Measurements from ENCODE around the gene OSGEP. TPM values are rescaled to one million over a fixed set of nuclear protein-coding genes. Genes with fewer than 3 reads are reported as not detected.
"Not testable (repeated sequence)": the region's sequence is repeated elsewhere in the genome, so short reads cannot be mapped to it uniquely, and the experiment has no call there.

Gene OSGEP
- polyA plus RNA-seq, 3 donors = 53.7 to 88.7 (median 54.9) TPM

DNA sequence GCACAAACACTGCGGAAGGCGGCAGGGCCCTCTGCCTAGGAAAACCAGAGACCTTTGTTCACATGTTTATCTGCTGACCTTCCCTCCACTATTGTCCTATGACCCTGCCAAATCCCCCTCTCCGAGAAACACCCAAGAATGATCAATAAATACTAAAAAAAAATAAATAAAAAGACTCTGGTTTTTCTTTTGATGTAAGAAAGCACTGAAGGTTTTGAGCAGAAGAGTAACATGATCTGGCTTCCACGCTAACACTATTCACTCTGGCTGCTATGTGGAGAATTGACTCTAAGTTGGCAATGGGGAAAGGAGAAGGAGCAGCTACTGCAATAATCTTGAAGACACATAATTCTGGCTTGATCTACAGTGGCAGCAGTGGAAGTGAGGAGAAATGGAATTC is 11.0 kb downstream of the OSGEP start:
- not testable (repeated sequence) for DNase-seq (ENCODE audit: extremely low read depth in 1 of 11, low read depth in 9 of 11, low spot score in 4 of 11)

DNA sequence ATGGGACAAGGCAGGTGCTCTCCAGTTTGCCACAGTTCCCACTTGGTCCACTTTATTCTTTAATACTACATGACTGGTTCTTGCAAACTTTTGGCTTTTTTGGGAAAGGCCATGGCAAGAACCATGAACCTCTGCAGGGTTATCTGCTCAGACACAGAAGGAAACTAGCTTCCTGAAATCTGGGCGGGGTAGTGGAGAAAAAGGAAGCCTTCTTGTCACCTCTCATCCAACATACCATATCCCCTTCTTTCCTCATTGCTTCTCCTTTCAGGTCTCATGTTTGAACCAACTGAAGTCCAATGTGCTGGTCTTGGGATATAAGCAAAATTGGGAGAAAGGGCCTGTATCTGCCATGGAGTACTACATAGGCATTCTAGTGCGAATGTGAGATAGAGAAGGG is 13.2 kb downstream of the OSGEP start:
- no peak for DNase-seq (ENCODE audit: extremely low read depth in 1 of 11, low read depth in 9 of 11, low spot score in 4 of 11)

DNA sequence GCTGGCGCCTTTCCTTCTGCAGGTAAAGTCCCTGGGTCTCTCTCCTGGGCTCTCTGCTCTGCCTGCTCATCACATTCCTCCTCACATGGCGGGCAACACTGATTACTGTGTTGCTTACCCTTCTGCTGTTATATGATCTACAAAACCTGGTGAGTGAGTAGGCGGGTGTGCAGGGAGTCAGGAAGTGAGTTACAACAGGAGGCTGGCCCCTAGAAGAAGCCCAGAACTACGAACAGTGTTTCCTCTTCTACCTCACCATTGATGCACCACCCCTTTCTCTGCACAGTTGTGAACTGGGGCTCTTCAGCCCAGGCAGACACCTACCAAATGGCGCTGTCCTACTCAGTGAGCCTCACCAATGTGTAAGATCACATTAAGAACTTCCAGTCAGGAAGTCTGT is 13.7 kb downstream of the OSGEP start:
- DNase-seq (ENCODE audit: extremely low read depth in 1 of 11, low read depth in 9 of 11, low spot score in 4 of 11) = no peak

DNA sequence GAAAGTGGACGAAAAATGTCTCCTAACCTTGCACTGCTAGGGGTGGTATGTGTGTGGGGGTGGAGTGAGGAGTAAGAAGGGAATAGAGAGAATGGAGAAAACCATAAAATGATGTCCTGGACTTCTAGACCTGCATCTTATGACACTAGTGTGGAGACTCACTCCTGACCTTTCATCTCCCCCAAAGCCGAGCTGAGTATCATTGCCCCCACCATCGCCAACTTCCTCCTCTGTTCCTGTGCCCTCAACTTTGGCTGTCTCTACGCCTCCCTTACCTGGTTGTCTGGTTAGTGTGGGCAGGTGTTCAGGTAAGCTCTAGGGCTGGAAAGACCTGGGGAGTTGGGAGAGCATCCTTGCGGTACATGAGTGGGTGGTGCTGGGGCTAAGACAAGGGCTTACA is 14.1 kb downstream of the OSGEP start:
- no peak for DNase-seq (ENCODE audit: extremely low read depth in 1 of 11, low read depth in 9 of 11, low spot score in 4 of 11)

DNA sequence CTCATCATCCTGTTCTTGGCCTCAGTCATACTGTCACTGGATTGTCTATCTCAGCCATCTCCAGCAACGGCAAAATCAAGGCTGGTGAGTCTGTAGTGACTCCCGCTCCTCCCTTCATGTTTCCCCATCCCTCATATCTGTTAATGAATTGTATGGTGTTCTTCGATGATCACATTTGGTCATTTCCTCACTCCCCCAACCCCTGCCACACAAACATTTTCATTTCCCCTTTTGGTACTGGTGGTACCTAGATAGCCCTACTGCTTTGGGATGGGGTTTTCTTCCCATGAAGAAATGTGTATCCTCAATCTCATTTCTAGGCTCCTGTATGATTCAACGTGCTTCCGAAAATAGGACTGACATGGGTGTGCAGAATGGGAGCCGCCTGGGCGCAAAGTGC is 15.9 kb downstream of the OSGEP start:
- DNase-seq (ENCODE audit: extremely low read depth in 1 of 11, low read depth in 9 of 11, low spot score in 4 of 11) = no peak

DNA sequence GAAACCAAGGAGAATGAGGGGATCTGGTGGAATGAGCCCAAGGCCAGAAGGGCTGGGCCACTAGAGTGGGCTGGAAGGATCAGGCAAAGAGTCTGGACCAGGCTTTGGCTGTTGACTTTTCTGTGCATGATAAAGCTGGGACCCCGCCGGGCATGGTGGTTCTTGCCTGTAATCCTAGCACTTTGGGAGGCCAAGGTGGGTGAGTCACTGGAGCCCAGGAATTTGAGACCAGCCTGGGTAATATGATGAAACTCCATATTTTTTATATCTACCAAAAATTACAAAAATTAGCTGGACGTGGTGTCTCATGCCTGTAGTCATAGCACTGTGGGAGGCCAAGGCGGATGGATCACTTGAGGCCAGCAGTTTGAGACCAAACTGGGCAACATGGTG is 18.3 kb downstream of the OSGEP start:
- no peak for DNase-seq (ENCODE audit: extremely low read depth in 1 of 11, low read depth in 9 of 11, low spot score in 4 of 11)

DNA sequence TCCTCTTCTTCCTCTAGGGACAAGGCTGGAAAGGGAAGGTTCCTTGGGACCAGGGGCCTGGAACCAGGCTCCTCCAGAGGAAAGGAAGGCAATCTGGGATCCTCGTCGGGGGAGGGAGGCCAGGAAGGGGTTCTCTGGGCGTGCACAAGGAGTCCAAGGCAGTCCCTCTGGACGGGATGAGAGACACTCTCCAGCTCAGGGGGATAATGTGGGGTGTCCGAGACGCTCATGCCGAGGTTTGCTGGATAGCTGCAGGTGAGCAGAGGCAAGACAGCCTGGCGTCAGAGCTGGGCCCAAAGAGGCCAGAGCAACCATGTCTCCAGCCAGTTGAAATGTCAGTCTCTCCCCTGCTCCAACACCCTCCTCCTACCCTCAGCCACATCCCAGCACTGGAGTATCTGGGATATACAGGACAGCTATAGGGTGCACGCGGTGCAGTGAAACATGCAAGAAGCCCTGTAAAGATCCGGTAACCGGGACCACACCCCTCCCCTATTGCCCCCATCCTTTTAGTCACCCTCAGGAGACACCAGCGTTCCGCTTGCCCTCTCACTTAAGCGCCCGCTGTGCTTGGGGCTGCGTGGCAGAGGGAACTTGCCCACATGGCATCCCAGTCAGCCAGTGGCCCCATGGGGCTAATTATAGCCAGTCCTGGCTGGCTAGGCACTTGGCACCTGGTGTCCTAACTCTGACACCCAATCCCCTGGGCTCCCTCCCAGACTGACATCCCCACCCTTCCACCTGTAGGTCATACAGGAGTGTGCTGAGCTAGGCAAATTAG is 18.8 kb downstream of the OSGEP start, which contains the start of gene KLHL33:
TSS of gene KLHL33 (minus strand) at position 585 of the 781 bp plus-strand sequence. CDS start at position 230, 355 bp downstream.
- DNase-seq (ENCODE audit: extremely low read depth in 1 of 11, low read depth in 9 of 11, low spot score in 4 of 11) = no peak

DNA sequence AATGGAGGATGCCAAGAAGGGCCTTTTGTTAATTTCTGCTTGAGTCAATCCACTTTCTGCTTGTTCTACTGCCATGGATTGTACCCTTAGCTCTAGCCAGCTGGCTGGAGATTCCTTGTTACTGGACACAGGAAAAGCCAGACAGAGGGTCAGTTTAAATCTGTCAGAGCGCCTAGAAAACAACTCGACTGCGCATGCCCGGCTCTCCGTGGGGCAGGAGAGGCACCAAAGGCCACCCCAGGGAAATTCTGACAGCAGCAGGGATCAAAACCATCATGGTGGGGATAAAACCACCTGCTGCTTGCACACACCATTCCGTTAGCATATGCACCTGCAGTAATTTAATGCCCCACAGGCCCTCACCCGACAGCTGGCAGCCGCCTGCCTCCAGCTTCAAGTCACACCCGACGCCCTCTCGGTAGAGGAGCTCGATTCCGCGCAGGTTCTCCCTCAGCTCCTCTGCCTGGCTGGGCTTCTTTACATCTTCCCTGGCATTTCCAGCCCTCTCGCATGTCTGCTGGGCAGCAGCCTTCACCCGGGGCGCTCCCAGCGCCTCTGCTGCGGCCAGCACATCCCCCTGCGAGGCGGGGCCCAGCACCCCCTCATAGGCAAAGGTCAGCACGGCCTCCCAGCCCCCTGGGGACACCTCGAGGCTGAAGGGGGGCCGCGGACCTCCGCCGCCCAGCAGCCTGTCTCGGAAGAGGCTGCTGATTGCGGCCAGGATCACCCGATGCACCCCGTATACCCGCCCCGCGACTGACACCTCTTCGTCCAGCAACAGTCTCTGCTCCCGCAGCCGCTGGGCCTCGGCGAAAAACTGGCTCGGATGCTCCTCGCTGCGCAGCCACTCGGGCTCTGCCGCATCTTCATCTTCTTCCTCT is 19.7 kb downstream of the OSGEP start:
- DNase-seq (ENCODE audit: extremely low read depth in 1 of 11, low read depth in 9 of 11, low spot score in 4 of 11) = peak in 2 of 11 donors; percentile 7 to 21

DNA sequence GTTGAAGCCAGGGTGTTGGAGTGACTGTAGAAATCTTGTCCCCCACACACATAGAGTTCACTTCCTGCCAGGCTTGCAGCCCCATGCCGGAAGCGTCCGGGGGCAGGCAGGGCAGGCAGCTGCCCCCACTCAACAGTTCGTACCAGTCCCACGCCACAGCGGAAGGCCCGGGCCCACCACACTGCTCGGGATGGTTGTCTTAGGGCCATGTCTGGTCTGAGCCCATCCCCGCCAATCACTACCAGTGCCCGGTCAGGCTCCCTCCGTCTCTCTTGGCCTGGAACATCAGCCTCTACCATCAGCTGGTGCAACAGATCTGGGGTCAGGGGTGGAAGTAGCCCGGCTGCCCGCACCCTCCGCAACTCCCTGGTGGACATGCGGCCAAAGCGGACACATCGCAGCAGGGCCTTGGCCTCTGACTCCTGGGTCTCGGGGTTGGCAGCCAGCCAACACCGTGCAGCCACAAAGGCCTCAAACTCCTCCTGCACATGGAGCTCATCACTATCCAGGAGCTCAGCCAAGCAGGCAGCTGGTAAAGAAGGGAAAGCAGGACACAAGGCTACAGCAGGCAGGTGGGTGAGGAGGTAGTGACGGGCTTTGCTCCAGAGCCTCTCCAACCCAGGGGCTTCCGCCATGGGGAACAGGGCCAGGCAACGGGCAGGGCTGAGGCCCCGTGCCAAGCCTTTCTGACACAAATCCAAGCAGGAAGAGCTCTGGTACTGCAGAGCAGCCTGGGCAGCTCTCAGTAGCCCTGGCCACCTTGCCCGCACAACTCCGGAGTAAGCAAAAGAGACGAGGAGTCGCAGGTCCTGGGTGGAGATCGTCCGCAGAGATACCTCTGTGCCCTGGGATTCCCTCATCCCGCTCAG is 24.6 kb downstream of the OSGEP start:
- DNase-seq (ENCODE audit: extremely low read depth in 1 of 11, low read depth in 9 of 11, low spot score in 4 of 11) = no peak

DNA sequence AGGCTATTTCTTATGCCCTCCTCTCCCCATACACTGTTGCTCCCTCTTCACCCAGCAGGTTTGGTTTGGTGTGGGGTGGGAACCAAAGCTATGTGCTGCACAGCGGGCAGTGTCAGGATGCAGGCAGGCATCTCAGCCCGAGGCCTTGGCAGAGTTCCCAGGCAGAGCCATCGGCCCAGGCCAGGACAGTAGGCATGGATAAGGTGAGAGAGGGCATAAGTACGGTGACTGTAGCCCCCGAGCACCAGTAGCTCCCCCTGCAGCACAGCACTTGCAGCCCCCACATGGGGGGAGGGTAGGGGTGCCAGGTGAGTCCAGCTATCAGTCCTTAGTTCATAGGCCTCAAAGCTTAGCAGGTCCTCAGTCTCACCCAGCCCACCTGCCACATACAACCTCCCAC is 25.8 kb downstream of the OSGEP start:
- DNase-seq (ENCODE audit: extremely low read depth in 1 of 11, low read depth in 9 of 11, low spot score in 4 of 11) = no peak

DNA sequence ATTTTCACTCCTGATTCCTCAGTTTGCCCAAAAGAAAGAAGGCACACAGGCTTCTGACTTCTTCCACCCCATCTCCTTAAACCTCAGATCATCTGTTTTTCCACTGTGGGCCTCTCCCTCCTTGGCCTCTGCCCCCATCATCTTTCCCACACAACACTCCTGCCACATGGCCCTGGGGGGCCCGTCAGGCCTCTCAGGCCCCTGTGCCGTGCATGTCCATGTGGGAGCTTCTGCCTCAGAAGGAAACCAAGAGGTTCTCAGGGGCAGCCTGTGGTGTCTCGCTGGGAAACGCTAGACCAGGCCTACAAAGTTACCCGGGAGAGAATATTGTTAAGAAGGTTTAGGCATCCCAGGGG is 26.6 kb downstream of the OSGEP start:
- DNase-seq (ENCODE audit: extremely low read depth in 1 of 11, low read depth in 9 of 11, low spot score in 4 of 11) = no peak

DNA sequence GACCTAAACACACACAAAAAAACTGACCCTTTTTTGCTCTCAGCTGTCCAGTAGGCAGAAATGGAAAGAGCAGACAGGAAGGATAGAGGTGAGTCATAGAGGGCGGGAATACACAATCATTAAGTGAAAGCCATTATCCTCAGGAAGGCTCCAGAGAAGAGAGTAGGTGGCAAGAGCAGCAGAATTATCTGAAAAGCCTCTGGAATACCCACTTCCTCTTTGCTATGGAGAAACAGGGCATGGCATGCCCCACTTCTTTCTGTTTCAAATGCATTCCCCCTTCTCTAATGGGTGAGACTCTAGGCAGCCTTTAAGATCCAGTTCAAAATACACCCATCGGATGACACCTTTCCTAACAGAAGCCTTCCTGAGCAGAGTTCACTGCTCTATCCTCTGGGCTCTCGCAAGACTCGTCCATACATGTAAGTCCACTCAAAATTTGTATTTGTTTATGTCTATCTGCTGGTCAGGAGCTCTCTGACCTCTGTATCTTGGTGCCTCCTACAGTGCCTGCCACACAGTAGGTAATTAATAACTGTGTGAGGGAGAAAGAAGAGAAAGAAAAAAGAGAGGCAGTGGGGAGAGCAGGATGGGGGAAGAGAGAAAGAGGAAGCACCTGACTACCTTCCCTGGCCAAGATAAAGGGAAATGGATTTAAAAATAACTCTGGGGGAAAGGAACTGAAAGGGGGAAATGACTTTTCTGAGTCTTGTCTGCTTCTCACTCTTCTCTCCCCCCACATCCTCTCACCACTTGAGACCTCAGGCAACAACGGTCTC is 27.2 kb downstream of the OSGEP start:
- DNase-seq (ENCODE audit: extremely low read depth in 1 of 11, low read depth in 9 of 11, low spot score in 4 of 11) = no peak

DNA sequence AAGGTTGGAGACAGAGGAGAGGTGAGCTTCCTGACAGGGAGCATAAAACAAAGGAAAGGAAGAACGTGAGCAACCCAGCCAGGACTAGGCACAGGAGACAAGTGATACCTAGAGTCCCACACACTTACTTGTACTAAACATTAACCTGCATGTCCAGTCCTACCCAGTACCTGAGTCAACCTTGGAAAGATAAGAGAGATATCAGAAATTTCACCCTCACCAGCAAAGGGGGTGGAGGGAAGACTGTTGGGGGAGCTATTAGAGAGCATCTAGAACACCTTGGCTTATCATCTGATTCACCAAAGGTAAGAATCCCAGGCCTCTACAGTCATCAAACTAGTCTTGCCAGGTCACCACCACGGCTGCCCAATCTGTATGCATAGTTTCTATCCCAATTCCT is 29.8 kb downstream of the OSGEP start:
- DNase-seq (ENCODE audit: extremely low read depth in 1 of 11, low read depth in 9 of 11, low spot score in 4 of 11) = no peak

DNA sequence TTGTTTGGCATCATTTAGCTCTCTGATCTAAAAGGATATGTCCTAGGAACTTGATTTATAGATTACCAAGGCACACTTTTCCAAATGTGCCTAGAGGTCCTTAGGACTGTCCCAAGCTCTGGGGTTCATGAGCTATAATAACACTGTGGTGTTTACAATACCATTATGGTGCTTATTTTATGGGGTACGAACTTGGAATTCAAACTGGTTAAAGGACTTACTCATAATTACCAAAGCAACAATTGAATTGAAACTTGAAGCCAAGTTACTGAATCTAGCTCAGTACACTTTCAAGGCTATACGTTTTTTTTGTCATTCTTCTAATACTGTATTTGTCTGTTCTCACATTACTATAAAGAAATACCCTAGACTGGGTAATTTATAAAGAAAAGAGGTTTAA is 31.7 kb downstream of the OSGEP start:
- no peak for DNase-seq (ENCODE audit: extremely low read depth in 1 of 11, low read depth in 9 of 11, low spot score in 4 of 11)

DNA sequence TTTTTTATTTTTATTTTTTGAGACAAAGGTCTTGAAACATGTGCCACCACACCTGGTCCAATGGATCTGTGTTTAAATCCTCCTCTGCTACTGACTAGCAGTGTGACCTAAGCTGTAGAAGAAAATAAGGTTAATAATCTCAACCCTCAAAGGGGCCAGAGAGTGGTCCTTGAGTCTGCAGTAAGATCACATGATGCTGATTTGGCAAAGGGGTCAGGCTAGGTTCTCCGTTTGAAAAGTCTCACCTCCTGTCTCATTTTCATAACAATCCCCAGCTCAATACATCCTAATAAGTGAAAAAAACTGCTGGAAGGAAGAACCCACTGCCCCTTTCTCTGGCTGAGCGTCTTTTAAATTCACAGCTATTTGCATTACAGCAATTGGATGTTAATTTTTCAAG is 33.3 kb downstream of the OSGEP start:
- DNase-seq (ENCODE audit: extremely low read depth in 1 of 11, low read depth in 9 of 11, low spot score in 4 of 11) = no peak

DNA sequence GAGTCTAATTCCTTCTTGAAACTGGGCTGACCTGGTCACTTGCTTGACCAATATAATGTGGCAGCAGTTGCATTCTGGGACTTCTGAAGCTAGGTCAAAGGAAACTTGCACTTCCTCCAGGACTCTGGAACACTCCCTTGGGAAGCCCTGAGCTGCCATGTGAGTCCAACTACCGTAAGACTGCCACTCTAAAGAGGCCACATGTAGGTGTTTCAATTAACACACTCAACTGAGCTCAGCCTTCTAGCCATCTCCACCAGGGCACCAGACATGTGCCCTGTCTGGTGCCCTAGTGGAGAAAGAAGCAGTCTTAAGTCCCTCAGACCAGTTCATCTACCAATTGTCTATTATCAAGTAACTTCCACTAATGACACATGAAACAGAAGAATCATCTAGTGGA is 35.2 kb downstream of the OSGEP start:
- no peak for DNase-seq (ENCODE audit: extremely low read depth in 1 of 11, low read depth in 9 of 11, low spot score in 4 of 11)

DNA sequence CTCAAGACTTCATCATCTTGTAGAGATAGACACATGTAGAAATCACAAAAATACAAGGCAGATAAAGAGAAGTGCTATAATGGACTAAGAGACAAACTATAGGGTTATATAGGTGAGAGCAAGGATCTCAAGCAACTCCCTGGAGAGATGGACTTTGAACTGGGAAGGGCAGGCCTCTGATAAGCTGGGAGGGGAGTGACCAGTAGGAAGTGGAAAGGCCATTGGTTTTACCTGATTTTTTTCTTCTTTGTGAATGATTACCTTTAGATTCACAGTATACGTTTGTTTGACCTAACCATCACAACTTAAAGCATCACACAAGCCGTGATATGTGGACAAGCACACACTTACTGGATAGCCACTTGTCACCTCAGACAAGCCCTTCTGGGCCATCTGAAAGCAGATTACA is 36.1 kb downstream of the OSGEP start:
- DNase-seq (ENCODE audit: extremely low read depth in 1 of 11, low read depth in 9 of 11, low spot score in 4 of 11) = no peak

DNA sequence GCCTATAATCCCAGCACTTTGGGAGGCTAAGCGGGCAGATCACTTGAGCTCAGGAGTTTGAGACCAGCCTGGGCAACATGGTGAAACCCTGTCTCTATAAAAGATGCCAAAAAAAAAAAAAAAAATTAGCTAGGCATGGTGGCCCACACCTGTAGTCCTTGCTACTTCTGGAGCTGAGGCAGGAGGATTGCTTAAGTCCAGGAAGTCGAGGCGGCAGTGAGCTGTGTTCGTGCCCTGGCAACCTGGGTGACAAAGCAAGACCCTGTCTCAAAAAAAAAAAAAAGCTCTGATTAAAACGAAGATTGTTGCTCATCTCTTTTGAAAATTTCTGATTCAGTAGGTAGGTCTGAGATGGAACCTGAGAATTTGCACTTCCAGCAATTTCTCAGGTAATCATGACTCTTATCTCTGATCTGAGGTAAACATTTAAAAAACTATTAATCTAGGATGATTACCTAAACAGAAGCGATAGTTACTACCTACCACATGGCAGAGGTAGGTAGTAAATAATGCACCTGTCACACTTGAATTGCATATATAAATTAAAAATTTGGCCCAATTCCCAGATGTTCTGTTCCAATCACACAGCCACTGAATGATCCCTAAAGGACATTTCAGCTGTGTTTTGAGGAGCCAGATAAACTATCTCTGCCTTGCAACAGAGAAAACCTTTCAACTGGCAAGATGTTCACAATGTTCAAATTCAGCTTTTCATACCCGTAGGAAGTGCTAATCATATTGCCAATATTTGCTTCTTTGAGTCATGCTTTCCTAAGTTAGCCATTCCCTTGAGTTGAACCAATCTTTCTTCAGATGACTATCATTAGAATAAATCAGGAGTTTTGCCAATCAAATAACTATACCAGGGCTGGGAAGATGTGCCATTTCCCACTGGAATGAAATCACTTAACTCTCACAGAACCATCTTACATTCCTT is 37.1 kb downstream of the OSGEP start:
- no peak for DNase-seq (ENCODE audit: extremely low read depth in 1 of 11, low read depth in 9 of 11, low spot score in 4 of 11)
